Measurements from ENCODE around the gene BAK1. TPM values are rescaled to one million over a fixed set of nuclear protein-coding genes. Genes with fewer than 3 reads are reported as not detected.
"Not testable (repeated sequence)": the region's sequence is repeated elsewhere in the genome, so short reads cannot be mapped to it uniquely, and the experiment has no call there.

The BAK1 gene
- polyA plus RNA-seq, 1 donor (not counting 4 experiments of a cell fraction or from before 2014, with no cell fraction given): 61.1 TPM

GRCh38 chr6:33597551-33598322, 17.7 kb upstream of the BAK1 start:
- FAIRE-seq: no peak
- H3K36me3 ChIP-seq (ENCODE audit: control insufficient read depth in 2 of 2, extremely low read depth in 1 of 2, insufficient read depth in 2 of 2, low read length in 2 of 2): no peaks in the 10 kb centered on the region
- H3K4me1 ChIP-seq (ENCODE audit: control insufficient read depth, extremely low read depth, insufficient read depth, low read length): peaks cover 16% of the 10 kb centered on the region
- H3K9me3 ChIP-seq (ENCODE audit: control insufficient read depth, low read depth, low read length): no peaks in the 10 kb centered on the region
- H3K27me3 ChIP-seq (ENCODE audit: control insufficient read depth, extremely low read depth, insufficient read depth, low read length): no peaks in the 10 kb centered on the region
- no peak for TF ChIP-seq CTCF (optimal IDR thresholded peaks at IDR 0.05 in 1 of 3, IDR thresholded peaks at IDR 0.05 in 1 of 3, conservative IDR thresholded peaks at IDR 0.05 in 1 of 3; ENCODE audit: extremely low read depth in 1 of 3, insufficient read depth in 2 of 3, low read length in 3 of 3)
- no peak overlapping the region for H2AFZ ChIP-seq (ENCODE audit: control insufficient read depth, low read length)
- dilution Hi-C loops (cut with MboI; ENCODE audit: extremely low pct_ligation_motif_present, low sequenced_read_pairs): no loop called here
- no peaks in the 10 kb centered on the region for H3K79me2 ChIP-seq (ENCODE audit: control insufficient read depth, insufficient read depth, low read length)
- H3K9ac ChIP-seq (ENCODE audit: control insufficient read depth, extremely low read depth, insufficient read depth, low read length): no peak overlapping the region
- no peak overlapping the region for H3K4me3 ChIP-seq (ENCODE audit: control insufficient read depth in 2 of 3, extremely low read depth in 1 of 3, insufficient read depth in 2 of 3, low read depth in 1 of 3, low read length in 3 of 3)
- DNase-seq (ENCODE audit: low read depth, low spot score): no peak
- no peak overlapping the region for H3K27ac ChIP-seq (ENCODE audit: control insufficient read depth, insufficient read depth, low read length)
- no peaks in the 10 kb centered on the region for H4K20me1 ChIP-seq (ENCODE audit: control insufficient read depth, extremely low read depth, insufficient read depth, low read length)
- no peaks in the 10 kb centered on the region for H3K9me1 ChIP-seq (ENCODE audit: control insufficient read depth, extremely low read depth, insufficient read depth, low read length)
- no peak overlapping the region for H3K4me2 ChIP-seq (ENCODE audit: control insufficient read depth, extremely low read depth, insufficient read depth, low read depth, low read length)

GRCh38 chr6:33596894-33597293, 16.8 kb upstream of the BAK1 start:
- H3K9me1 ChIP-seq (ENCODE audit: control insufficient read depth, extremely low read depth, insufficient read depth, low read length); H2AFZ ChIP-seq (ENCODE audit: control insufficient read depth, low read length); H3K4me3 ChIP-seq (ENCODE audit: control insufficient read depth in 2 of 3, extremely low read depth in 1 of 3, insufficient read depth in 2 of 3, low read depth in 1 of 3, low read length in 3 of 3); DNase-seq (ENCODE audit: low read depth, low spot score); H3K9ac ChIP-seq (ENCODE audit: control insufficient read depth, extremely low read depth, insufficient read depth, low read length); H3K4me2 ChIP-seq (ENCODE audit: control insufficient read depth, extremely low read depth, insufficient read depth, low read depth, low read length); H3K79me2 ChIP-seq (ENCODE audit: control insufficient read depth, insufficient read depth, low read length); H3K36me3 ChIP-seq (ENCODE audit: control insufficient read depth in 2 of 2, extremely low read depth in 1 of 2, insufficient read depth in 2 of 2, low read length in 2 of 2); H3K27me3 ChIP-seq (ENCODE audit: control insufficient read depth, extremely low read depth, insufficient read depth, low read length); H4K20me1 ChIP-seq (ENCODE audit: control insufficient read depth, extremely low read depth, insufficient read depth, low read length); FAIRE-seq; H3K27ac ChIP-seq (ENCODE audit: control insufficient read depth, insufficient read depth, low read length); H3K9me3 ChIP-seq (ENCODE audit: control insufficient read depth, low read depth, low read length); dilution Hi-C loops (cut with MboI; ENCODE audit: extremely low pct_ligation_motif_present, low sequenced_read_pairs): not testable (repeated sequence)
- H3K4me1 ChIP-seq (ENCODE audit: control insufficient read depth, extremely low read depth, insufficient read depth, low read length): peaks cover 21% of the 10 kb centered on the region

All from keratinocyte (primary cell).